SK-N-SH (cell line): ENCODE measurements around the gene A2M.

Experiments used
- CTCF ChIP-seq: fragments of 200-600 bp; sonication (generic); IDR thresholded peaks from 2 replicates; pipeline ENCODE4 v1.6.1; 2017; ENCODE audit warnings: antibody characterized with exemption, mild to moderate bottlenecking, moderate library complexity
- EZH2phosphoT487 ChIP-seq: fragments of 200-600 bp; sonication (generic); IDR thresholded peaks from 2 replicates; pipeline ENCODE4 v1.6.1; 2017; ENCODE audit warnings: low read depth, mixed run types, mild to moderate bottlenecking, antibody characterized with exemption, moderate library complexity, borderline replicate concordance
- RAD21 ChIP-seq: IDR thresholded peaks from 2 replicates; pipeline ENCODE4 v1.6.1; 2012; ENCODE audit warnings: mild to moderate bottlenecking, low read length
- TF ChIP-seq, protein P1 (sequence below): fragments of 150-350 bp; IDR thresholded peaks from 2 replicates; pipeline ENCODE4 v1.6.1; 2017; ENCODE audit warnings: antibody characterized with exemption, low read length, low read depth, borderline replicate concordance

GRCh38 chr12:9148926-9149325 is 33.2 kb upstream of the A2M start:
- TF ChIP-seq, protein P1, sequence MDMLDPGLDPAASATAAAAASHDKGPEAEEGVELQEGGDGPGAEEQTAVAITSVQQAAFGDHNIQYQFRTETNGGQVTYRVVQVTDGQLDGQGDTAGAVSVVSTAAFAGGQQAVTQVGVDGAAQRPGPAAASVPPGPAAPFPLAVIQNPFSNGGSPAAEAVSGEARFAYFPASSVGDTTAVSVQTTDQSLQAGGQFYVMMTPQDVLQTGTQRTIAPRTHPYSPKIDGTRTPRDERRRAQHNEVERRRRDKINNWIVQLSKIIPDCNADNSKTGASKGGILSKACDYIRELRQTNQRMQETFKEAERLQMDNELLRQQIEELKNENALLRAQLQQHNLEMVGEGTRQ = no peak
- TF ChIP-seq EZH2phosphoT487 (no peak), RAD21 (no peak), CTCF (no peak)
